HepG2 (cell line): ENCODE measurements around the gene RNU2-63P. TPM values are rescaled to one million over a fixed set of nuclear protein-coding genes. Genes with fewer than 3 reads are reported as not detected.

Experiments
- ATAC-seq: fragments of 200-7000 bp; cut with Tn5 transposase; 3 replicates; pipeline ENCODE4 v1.9.1; 2020; ENCODE audit warnings: mild to moderate bottlenecking, moderate library complexity
- BruUV-seq: library from RNA; stranded (reverse); fragments of 400-500 nt; replicated peaks from 2 replicates; lab custom pipeline; 2021; lab: Mats Ljungman, UMichigan
- CTCF ChIA-PET: fragments of 300-600 bp; formaldehyde crosslinking; extraction: SDS; loops from one replicate; lab custom pipeline; 2021; ENCODE audit warnings: low total read pairs, inconsistent platforms, low intra/inter-chr PET ratio; lab: Yijun Ruan, JAX
- POLR2A ChIA-PET: fragments of 350-600 bp; sonication (Branson Sonifier 250); formaldehyde crosslinking; loops from one replicate; lab custom pipeline; 2020; ENCODE audit warnings: antibody characterized with exemption, inconsistent platforms; lab: Yijun Ruan, JAX
- DNase-seq: peaks from one replicate; pipeline ENCODE4 v3.0.0-alpha.2; 2015; ENCODE audit warnings: low spot score
- FAIRE-seq: peaks from 3 replicates; lab custom pipeline; 2011; peaks lifted over from hg19 to GRCh38; lab: Jason Lieb, UNC
- H2AFZ ChIP-seq: one replicate; pipeline ENCODE4 v1.6.1; 2011; ENCODE audit warnings: low read length, inconsistent platforms
- H3K27ac ChIP-seq: fragments of 300-600 bp; 3 replicates; pipeline ENCODE4 v1.8.0; 2011; ENCODE audit warnings: mixed run types, mild to moderate bottlenecking, mixed read lengths, low read length, inconsistent platforms; ENCODE audit not compliant: insufficient read depth; ENCODE audit errors: extremely low read length
- H3K27me3 ChIP-seq, 2 experiments: fragments of 200-600 bp in 1 of 2; 2 replicates in 1 of 2; 3 replicates in 1 of 2; pipeline versions ENCODE4 v1.6.0 to v1.8.0; 2011; ENCODE audit warnings: low read length in 2 of 2, mild to moderate bottlenecking in 2 of 2, moderate library complexity in 2 of 2, inconsistent platforms in 1 of 2; ENCODE audit not compliant: insufficient read depth in 2 of 2, control insufficient read depth in 1 of 2
- H3K36me3 ChIP-seq, 2 experiments: fragments of 200-600 bp in 1 of 2; replicated peaks in 1 of 2; 2 replicates in 1 of 2; 3 replicates in 1 of 2; pipeline versions ENCODE4 v1.5.1 to v1.8.0; 2011; ENCODE audit warnings: low read length in 2 of 2, inconsistent platforms in 1 of 2; ENCODE audit not compliant: insufficient read depth in 2 of 2, control insufficient read depth in 1 of 2
- H3K4me1 ChIP-seq: 2 replicates; pipeline ENCODE4 v1.5.1; 2012; ENCODE audit warnings: low read length, inconsistent platforms; ENCODE audit not compliant: insufficient read depth
- H3K4me2 ChIP-seq: 2 replicates; pipeline ENCODE4 v1.6.0; 2011; ENCODE audit warnings: low read depth, low read length, inconsistent platforms
- H3K4me3 ChIP-seq, 3 experiments: fragments of 200-600 bp in 1 of 3; sonication (generic), shearing (Covaris generic) in 1 of 3; replicated peaks in 1 of 3; 2 replicates each; pipeline ENCODE4 v1.5.1; 2011 to 2016; ENCODE audit warnings: low read length in 3 of 3, inconsistent platforms in 2 of 3, low read depth in 2 of 3, mild to moderate bottlenecking in 2 of 3, control low read depth in 1 of 3, mixed read lengths in 1 of 3; ENCODE audit not compliant: insufficient read depth in 1 of 3
- H3K79me2 ChIP-seq: one replicate; pipeline ENCODE4 v1.6.1; 2011; ENCODE audit warnings: low read length, inconsistent platforms; ENCODE audit not compliant: insufficient read depth
- H3K9ac ChIP-seq: 2 replicates; pipeline ENCODE4 v1.6.0; 2011; ENCODE audit warnings: mild to moderate bottlenecking, low read depth, low read length, inconsistent platforms; ENCODE audit not compliant: insufficient read depth
- H3K9me3 ChIP-seq: 2 replicates; pipeline ENCODE4 v1.5.1; 2012; ENCODE audit warnings: mild to moderate bottlenecking, low read length
- H4K20me1 ChIP-seq: 2 replicates; pipeline ENCODE4 v1.6.0; 2011; ENCODE audit warnings: inconsistent platforms, mild to moderate bottlenecking, low read length, moderate library complexity; ENCODE audit not compliant: insufficient read depth
- FOXA1 ChIP-seq, 2 experiments: fragments of 450-650 bp in 1 of 2; sonication (generic) in 1 of 2; formaldehyde crosslinking in 1 of 2; IDR thresholded peaks; 2 replicates each; pipeline versions ENCODE4 v1.4.0 to v1.6.1; 2016 to 2020; ENCODE audit warnings: missing genetic modification reagents in 1 of 2
- HNRNPUL1 ChIP-seq: fragments of 200-400 bp; formaldehyde crosslinking; IDR thresholded peaks from 2 replicates; pipeline ENCODE4 v1.6.1; 2017; ENCODE audit warnings: low read depth, mild to moderate bottlenecking, low read length, moderate library complexity
- MIER3 ChIP-seq: IDR thresholded peaks from 2 replicates; pipeline ENCODE4 v1.6.1; 2016; ENCODE audit warnings: missing compliant biosample characterization, borderline replicate concordance
- MTA1 ChIP-seq: sonication (generic); formaldehyde crosslinking; IDR thresholded peaks from 2 replicates; pipeline ENCODE4 v1.4.0; 2020; ENCODE audit warnings: missing genetic modification reagents, mild to moderate bottlenecking, borderline replicate concordance
- MYC ChIP-seq: sonication (generic); formaldehyde crosslinking; IDR thresholded peaks from 2 replicates; pipeline ENCODE4 v1.9.0; 2021; ENCODE audit warnings: missing genetic modification reagents, borderline replicate concordance
- POLR2A ChIP-seq, 2 experiments: IDR thresholded peaks; 2 replicates each; pipeline ENCODE4 v1.6.1; 2011; ENCODE audit warnings: low read depth in 2 of 2, low read length in 2 of 2, mild to moderate bottlenecking in 1 of 2, moderate library complexity in 1 of 2; ENCODE audit not compliant: insufficient read depth in 1 of 2
- POLR2AphosphoS5 ChIP-seq: IDR thresholded peaks from 2 replicates; pipeline ENCODE4 v1.6.1; 2012; ENCODE audit warnings: low read depth, low read length
- POLR2G ChIP-seq: fragments of 200-400 bp; formaldehyde crosslinking; IDR thresholded peaks from 2 replicates; pipeline ENCODE4 v1.6.1; 2018; ENCODE audit warnings: mild to moderate bottlenecking, low read depth, low read length, moderate library complexity
- RBM22 ChIP-seq: fragments of 200-400 bp; formaldehyde crosslinking; optimal IDR thresholded peaks from 2 replicates; pipeline ENCODE3; 2017; ENCODE audit warnings: mild to moderate bottlenecking, low read length, moderate library complexity
- SSRP1 ChIP-seq: IDR thresholded peaks from 2 replicates; pipeline ENCODE4 v1.6.1; 2016; ENCODE audit warnings: control low read depth
- SYNCRIP ChIP-seq: fragments of 200-400 bp; formaldehyde crosslinking; IDR thresholded peaks from 2 replicates; pipeline ENCODE4 v1.6.1; 2018; ENCODE audit warnings: mild to moderate bottlenecking, low read depth, low read length; ENCODE audit not compliant: insufficient read depth
- TAF1 ChIP-seq: sonication (generic); formaldehyde crosslinking; IDR thresholded peaks from 2 replicates; pipeline ENCODE4 v1.4.0; 2020; ENCODE audit warnings: missing genetic modification reagents
- TBX2 ChIP-seq: sonication (generic); formaldehyde crosslinking; IDR thresholded peaks from 2 replicates; pipeline ENCODE4 v1.5.0; 2020; ENCODE audit warnings: missing genetic modification reagents, mild to moderate bottlenecking, borderline replicate concordance
- THYN1 ChIP-seq: sonication (generic); formaldehyde crosslinking; IDR thresholded peaks from 2 replicates; pipeline ENCODE4 v1.8.1; 2023; ENCODE audit warnings: low read depth, mild to moderate bottlenecking, moderate library complexity, missing genetic modification reagents, borderline replicate concordance
- ZNF256 ChIP-seq: sonication (generic); formaldehyde crosslinking; conservative IDR thresholded peaks from 2 replicates; pipeline ENCODE4 v1.4.0; 2020; ENCODE audit warnings: missing genetic modification reagents
- ZNF3 ChIP-seq: IDR thresholded peaks from 2 replicates; pipeline ENCODE4 v1.7.0; 2017; ENCODE audit warnings: inconsistent platforms
- ZNF468 ChIP-seq: sonication (generic); formaldehyde crosslinking; IDR thresholded peaks from 2 replicates; pipeline ENCODE4 v1.8.0; 2022; ENCODE audit warnings: mild to moderate bottlenecking, moderate library complexity, missing genetic modification reagents
- ZNF501 ChIP-seq: sonication (generic); formaldehyde crosslinking; IDR thresholded peaks from 2 replicates; pipeline ENCODE4 v1.5.1; 2020; ENCODE audit warnings: mild to moderate bottlenecking, moderate library complexity, missing genetic modification reagents
- ZNF572 ChIP-seq: sonication (generic); formaldehyde crosslinking; IDR thresholded peaks from 2 replicates; pipeline ENCODE4 v1.5.1; 2020; ENCODE audit warnings: mild to moderate bottlenecking, missing genetic modification reagents
- ZNF672 ChIP-seq: sonication (generic); formaldehyde crosslinking; IDR thresholded peaks from 2 replicates; pipeline ENCODE4 v1.8.1; 2022; ENCODE audit warnings: missing genetic modification reagents
- WGBS: methylation state at CpG from one replicate; pipeline ENCODE4 v1.1.6; 2017; ENCODE audit warnings: low lambda C conversion rate; 5-methylcytosine and 5-hydroxymethylcytosine counted together
- in situ Hi-C: cut with HindIII; loops from 2 replicates; pipeline ENCODE4 v1.10.0; 2017; ENCODE audit warnings: low pct_unique_long_range_greater_than_20kb; ENCODE audit not compliant: extremely low pct_ligation_motif_present
- intact Hi-C: fragments of 100-400 bp; cut with micrococcal nuclease; formaldehyde crosslinking; loops from one replicate; pipeline ENCODE4 v1.10.0; 2022; ENCODE audit not compliant: unreplicated experiment
- polyA plus RNA-seq, 8 experiments: library from polyadenylated mRNA; depleted of rRNA in 3 of 8; stranded (reverse) in 7 of 8; unstranded in 1 of 8; fragments of >200 nt; fragmentation: Illumina TruSeq in 4 of 8; extraction: Trizol in 4 of 8; gene quantifications; 2 replicates each; pipeline versions ENCODE4 v1.2.1 to v1.2.3, GENCODE V29; 2011 to 2016; ENCODE audit warnings: low read depth in 4 of 8, missing spikeins in 1 of 8, mixed read lengths in 1 of 8; ENCODE audit not compliant: insufficient read depth in 1 of 8
- total RNA-seq, 5 experiments: library from RNA; depleted of rRNA; stranded (reverse); fragments of >200 nt; fragmentation: Illumina TruSeq; extraction: Trizol; gene quantifications; 2 replicates each; pipeline ENCODE4 v1.2.3, GENCODE V29; 2016; ENCODE audit warnings: low read depth in 1 of 5
- TF ChIP-seq, protein P1 (sequence below): sonication (generic); formaldehyde crosslinking; IDR thresholded peaks from 2 replicates; pipeline ENCODE4 v1.4.0; 2020; ENCODE audit warnings: missing genetic modification reagents
- TF ChIP-seq, protein P2 (sequence below): sonication (generic); formaldehyde crosslinking; IDR thresholded peaks from 2 replicates; pipeline ENCODE4 v1.5.0; 2020; ENCODE audit warnings: missing genetic modification reagents
- TF ChIP-seq, protein P3 (sequence below): sonication (generic); formaldehyde crosslinking; IDR thresholded peaks from 2 replicates; pipeline ENCODE4; 2020; ENCODE audit warnings: missing genetic modification reagents, mild to moderate bottlenecking, borderline replicate concordance

RNU2-63P gene
- total and polyA plus RNA-seq, 2 of the 13 experiments (the other 11 are each of a cell fraction or from before 2014, with no cell fraction given) = 6.8 TPM; not detected in 1

DNA sequence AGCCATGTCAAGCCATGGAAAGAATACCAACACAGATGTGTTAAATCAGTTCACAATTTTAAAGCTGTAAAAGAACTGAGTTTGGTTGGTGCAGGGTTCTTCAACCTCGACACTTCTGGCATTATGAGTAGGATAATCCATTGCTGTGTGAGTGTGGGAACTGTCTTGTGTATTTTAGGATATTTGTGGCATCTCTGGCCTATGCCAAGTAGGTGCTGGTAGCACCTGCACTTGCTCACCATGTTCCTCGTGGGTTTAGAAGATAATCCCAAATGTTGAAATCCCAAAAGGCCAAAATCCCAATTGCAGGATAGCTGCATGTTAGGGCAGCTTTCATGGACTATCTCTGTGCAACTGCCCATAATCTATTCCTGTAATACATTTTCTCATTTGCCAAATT is 35.4 kb upstream of the RNU2-63P start:
- CTCF ChIA-PET = no interaction called here
- Histone ChIP-seq H4K20me1 (no peaks in the 10 kb centered on the region), H3K4me2 (no peak overlapping the region), H3K9ac (no peak overlapping the region), H3K36me3 (0 out of 5 replicates have a peak, but pooled peaks cover 0 to 1% of the 10 kb centered on the region in 2 experiments), H3K4me3 (no peak overlapping the region), H3K9me3 (no peaks in the 10 kb centered on the region), H3K79me2 (peaks cover 24% of the 10 kb centered on the region), H3K27ac (no peak overlapping the region), H2AFZ (no peak overlapping the region), H3K27me3 (no peaks in the 10 kb centered on the region; a peak in 1 of 5 replicates), H3K4me1 (peaks cover 45% of the 10 kb centered on the region)
- 94% methylated on average over 2 of the region's 2 CpGs for WGBS
- BruUV-seq = no TSS peak
- ATAC-seq = no peak
- POLR2A ChIA-PET = no interaction called here
- intact Hi-C loops (no loop called here), in situ Hi-C loops (loop anchor here (25.0 kb wide), 1 partner anchor 411 kb away; the partner anchor contains the start of gene FOXI3)
- DNase-seq = no peak
- FAIRE-seq = no peak
- TF ChIP-seq ZNF256 (CRISPR knock-in tag) (no peak), HNRNPUL1 (no peak), ZNF572 (CRISPR knock-in tag) (no peak), ZNF672 (no peak), TBX2 (CRISPR knock-in tag) (no peak), ZNF468 (CRISPR knock-in tag) (no peak), TAF1 (CRISPR knock-in tag) (no peak), ZNF501 (no peak), MTA1 (CRISPR knock-in tag) (no peak), RBM22 (peak; percentile 91), MYC (no peak), MIER3 (CRISPR knock-in tag) (no peak), ZNF3 (CRISPR knock-in tag) (no peak), SSRP1 (peak; percentile 56; the same call in 1 of the 2 replicates), POLR2A (IDR thresholded peaks at IDR 0.05; ENCODE audit: insufficient read depth in 1 of 2, low read depth in 2 of 2, low read length in 2 of 2) (peak in 1 of 2 experiments; percentile 59; a peak in 2 of 4 replicates), THYN1 (CRISPR knock-in tag) (no peak), POLR2G (peak; percentile 67), POLR2AphosphoS5 (0 out of 2 replicates have a peak, but pooled peaks have one; percentile 30), SYNCRIP (no peak), FOXA1 (IDR thresholded peaks at IDR 0.05) (no peak), FOXA1 (CRISPR knock-in tag; IDR thresholded peaks at IDR 0.05) (no peak)
- TF ChIP-seq, protein P1, sequence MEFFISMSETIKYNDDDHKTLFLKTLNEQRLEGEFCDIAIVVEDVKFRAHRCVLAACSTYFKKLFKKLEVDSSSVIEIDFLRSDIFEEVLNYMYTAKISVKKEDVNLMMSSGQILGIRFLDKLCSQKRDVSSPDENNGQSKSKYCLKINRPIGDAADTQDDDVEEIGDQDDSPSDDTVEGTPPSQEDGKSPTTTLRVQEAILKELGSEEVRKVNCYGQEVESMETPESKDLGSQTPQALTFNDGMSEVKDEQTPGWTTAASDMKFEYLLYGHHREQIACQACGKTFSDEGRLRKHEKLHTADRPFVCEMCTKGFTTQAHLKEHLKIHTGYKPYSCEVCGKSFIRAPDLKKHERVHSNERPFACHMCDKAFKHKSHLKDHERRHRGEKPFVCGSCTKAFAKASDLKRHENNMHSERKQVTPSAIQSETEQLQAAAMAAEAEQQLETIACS (CRISPR knock-in tag) = no peak
- TF ChIP-seq, protein P2, sequence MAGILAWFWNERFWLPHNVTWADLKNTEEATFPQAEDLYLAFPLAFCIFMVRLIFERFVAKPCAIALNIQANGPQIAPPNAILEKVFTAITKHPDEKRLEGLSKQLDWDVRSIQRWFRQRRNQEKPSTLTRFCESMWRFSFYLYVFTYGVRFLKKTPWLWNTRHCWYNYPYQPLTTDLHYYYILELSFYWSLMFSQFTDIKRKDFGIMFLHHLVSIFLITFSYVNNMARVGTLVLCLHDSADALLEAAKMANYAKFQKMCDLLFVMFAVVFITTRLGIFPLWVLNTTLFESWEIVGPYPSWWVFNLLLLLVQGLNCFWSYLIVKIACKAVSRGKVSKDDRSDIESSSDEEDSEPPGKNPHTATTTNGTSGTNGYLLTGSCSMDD (CRISPR knock-in tag) = no peak
- TF ChIP-seq, protein P3, sequence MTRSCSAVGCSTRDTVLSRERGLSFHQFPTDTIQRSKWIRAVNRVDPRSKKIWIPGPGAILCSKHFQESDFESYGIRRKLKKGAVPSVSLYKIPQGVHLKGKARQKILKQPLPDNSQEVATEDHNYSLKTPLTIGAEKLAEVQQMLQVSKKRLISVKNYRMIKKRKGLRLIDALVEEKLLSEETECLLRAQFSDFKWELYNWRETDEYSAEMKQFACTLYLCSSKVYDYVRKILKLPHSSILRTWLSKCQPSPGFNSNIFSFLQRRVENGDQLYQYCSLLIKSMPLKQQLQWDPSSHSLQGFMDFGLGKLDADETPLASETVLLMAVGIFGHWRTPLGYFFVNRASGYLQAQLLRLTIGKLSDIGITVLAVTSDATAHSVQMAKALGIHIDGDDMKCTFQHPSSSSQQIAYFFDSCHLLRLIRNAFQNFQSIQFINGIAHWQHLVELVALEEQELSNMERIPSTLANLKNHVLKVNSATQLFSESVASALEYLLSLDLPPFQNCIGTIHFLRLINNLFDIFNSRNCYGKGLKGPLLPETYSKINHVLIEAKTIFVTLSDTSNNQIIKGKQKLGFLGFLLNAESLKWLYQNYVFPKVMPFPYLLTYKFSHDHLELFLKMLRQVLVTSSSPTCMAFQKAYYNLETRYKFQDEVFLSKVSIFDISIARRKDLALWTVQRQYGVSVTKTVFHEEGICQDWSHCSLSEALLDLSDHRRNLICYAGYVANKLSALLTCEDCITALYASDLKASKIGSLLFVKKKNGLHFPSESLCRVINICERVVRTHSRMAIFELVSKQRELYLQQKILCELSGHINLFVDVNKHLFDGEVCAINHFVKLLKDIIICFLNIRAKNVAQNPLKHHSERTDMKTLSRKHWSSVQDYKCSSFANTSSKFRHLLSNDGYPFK (CRISPR knock-in tag) = no peak
- TF ChIP-seq, all 625 proteins: peak for 5
